ENCODE measurements around the gene NYAP1. TPM values are rescaled to one million over a fixed set of nuclear protein-coding genes. Genes with fewer than 3 reads are reported as not detected.

Gene NYAP1
- total RNA-seq, 6 donors from 2014 or later, result 0.15 to 1.4 (median 0.89) TPM; not detected in 1

GRCh38 chr7:100544386-100544785 lies 60.7 kb downstream of the NYAP1 start:
- WGBS, 2 donors, result 32 to 48% methylated on average over 5 of the region's 5 CpGs
- Histone ChIP-seq H3K4me1 (peaks cover 55 to 71% (median 68%) of the 10 kb centered on the region in 4 donors), H3K36me3 (no peaks in the 10 kb centered on the region), H3K9me3 (no peaks in the 10 kb centered on the region), H3K27me3 (no peaks in the 10 kb centered on the region), H3K4me3 (no peak overlapping the region), H3K27ac (peak overlapping the region; percentile 81 to 90 (median 87))
- ATAC-seq (ENCODE audit: low FRiP score in 2 of 2) (no peak), DNase-seq (no peak)
- TF ChIP-seq CTCF (IDR thresholded peaks at IDR 0.05) (no peak), POLR2A (IDR thresholded peaks at IDR 0.05) (no peak), POLR2AphosphoS5 (IDR thresholded peaks at IDR 0.05) (no peak), EP300 (IDR thresholded peaks at IDR 0.05) (no peak)

Small RNAs within 50 kb of the gene (small RNA-seq; reads per million reads assigned to genes)
- 0 reads per million in 4 donors for gene RN7SL416P

Other genes with a start within 250 kb of the NYAP1 start
- not detected for gene SPDYE3, start 176.2 kb upstream of the NYAP1 start, total RNA-seq
- gene PILRB, start 125.8 kb upstream of the NYAP1 start, total RNA-seq, result 100 to 1,000 TPM in 1 of 6 donors, 10 to 100 TPM in 5; 18.4 to 259 (median 39.9) TPM
- 10 to 100 TPM; 15.2 to 52.4 (median 24.2) TPM for gene PILRA, start 110.4 kb upstream of the NYAP1 start, total RNA-seq
- 1 to 10 TPM; 3.8 to 6.3 (median 5.2) TPM for gene ZCWPW1, start 55.2 kb upstream of the NYAP1 start, total RNA-seq
- 10 to 100 TPM; 19.3 to 45.4 (median 37.9) TPM for gene MEPCE, start 54.1 kb upstream of the NYAP1 start, total RNA-seq
- gene PPP1R35, start 47.4 kb upstream of the NYAP1 start, total RNA-seq, result 10 to 100 TPM; 24.3 to 56.8 (median 30.0) TPM
- 1 to 10 TPM in 2 of 6 donors, under 1 TPM in 2, not detected in 2; 0.59 to 2.1 (median 1.3) TPM for gene SPACDR, start 19.7 kb upstream of the NYAP1 start, total RNA-seq
- 10 to 100 TPM; 25.7 to 91.2 (median 69.0) TPM for gene TSC22D4, start 4.7 kb upstream of the NYAP1 start, total RNA-seq
- gene AGFG2, start 55.3 kb downstream of the NYAP1 start, total RNA-seq, result 10 to 100 TPM; 14.3 to 33.1 (median 20.4) TPM
- 10 to 100 TPM in 3 of 6 donors, 1 to 10 TPM in 3; 1.2 to 18.9 (median 12.7) TPM for gene SAP25, start 90.0 kb downstream of the NYAP1 start, total RNA-seq
- gene LRCH4, start 102.2 kb downstream of the NYAP1 start, total RNA-seq, result 100 to 1,000 TPM in 5 of 6 donors, 10 to 100 TPM in 1; 88.5 to 493 (median 121) TPM
- gene FBXO24, start 102.4 kb downstream of the NYAP1 start, total RNA-seq, result 1 to 10 TPM in 1 of 6 donors, under 1 TPM in 2, not detected in 3; 0.63 to 4.2 (median 0.77) TPM
- 100 to 1,000 TPM in 2 of 6 donors, 10 to 100 TPM in 4; 15.2 to 115 (median 47.3) TPM for gene PCOLCE, start 118.4 kb downstream of the NYAP1 start, total RNA-seq
- gene MOSPD3, start 128.6 kb downstream of the NYAP1 start, total RNA-seq, result 10 to 100 TPM in 5 of 6 donors, 1 to 10 TPM in 1; 9.9 to 25.8 (median 16.0) TPM
- 1 to 10 TPM in 1 of 6 donors, under 1 TPM in 4, not detected in 1; 0.20 to 2.1 (median 0.89) TPM for gene TFR2, start 157.6 kb downstream of the NYAP1 start, total RNA-seq
- gene ACTL6B, start 172.5 kb downstream of the NYAP1 start, total RNA-seq, result not detected
- 100 to 1,000 TPM; 153 to 291 (median 278) TPM for gene GNB2, start 189.8 kb downstream of the NYAP1 start, total RNA-seq
- 100 to 1,000 TPM in 1 of 6 donors, 10 to 100 TPM in 5; 18.7 to 151 (median 52.9) TPM for gene GIGYF1, start 210.3 kb downstream of the NYAP1 start, total RNA-seq
- gene POP7, start 222.2 kb downstream of the NYAP1 start, total RNA-seq, result 10 to 100 TPM in 5 of 6 donors, 1 to 10 TPM in 1; 9.4 to 32.5 (median 22.2) TPM
- under 1 TPM in 1 of 6 donors, not detected in 5; 0.20 TPM for gene EPO, start 236.5 kb downstream of the NYAP1 start, total RNA-seq
- not detected for gene ZAN, start 249.7 kb downstream of the NYAP1 start, total RNA-seq

Data from upper lobe of left lung (tissue), 6 donors.